HL-60 (cell line): ENCODE results near the gene FBLN5.

ENCODE experiments used
- CTCF ChIP-seq: IDR thresholded peaks from one replicate; pipeline ENCODE4 v1.5.1; 2011; ENCODE audit warnings: low read length, control low read depth, inconsistent platforms; ENCODE audit not compliant: insufficient read depth
- GABPA ChIP-seq: IDR thresholded peaks from 2 replicates; pipeline ENCODE4 v1.6.1; 2012; ENCODE audit warnings: low read depth
- POLR2AphosphoS5 ChIP-seq: IDR thresholded peaks from 2 replicates; pipeline ENCODE4 v1.6.1; 2012; ENCODE audit warnings: low read depth
- REST ChIP-seq: IDR thresholded peaks from 2 replicates; pipeline ENCODE4 v1.6.1; 2012; ENCODE audit warnings: low read depth; ENCODE audit not compliant: insufficient replicate concordance

- TF ChIP-seq POLR2AphosphoS5 = no peak
- no peak for TF ChIP-seq CTCF
- no peak for TF ChIP-seq GABPA
- no peak for TF ChIP-seq REST
These were observed 64.7 kb downstream of the FBLN5 start for GRCh38 chr14:91882776-91883175.
